HCT116 (cell line): ENCODE measurements around the gene DCK. TPM values are rescaled to one million over a fixed set of nuclear protein-coding genes. Genes with fewer than 3 reads are reported as not detected.
"Not testable (repeated sequence)": the region's sequence is repeated elsewhere in the genome, so short reads cannot be mapped to it uniquely, and the experiment has no call there.

ENCODE experiments used
- ATAC-seq: fragments of 200-7000 bp; cut with Tn5 transposase; 2 replicates; pipeline ENCODE4 v1.9.1; 2020; ENCODE audit warnings: mild to moderate bottlenecking, moderate library complexity
- BruUV-seq: library from RNA; stranded (reverse); fragments of 400-500 nt; replicated peaks from 2 replicates; lab custom pipeline; 2021; lab: Mats Ljungman, UMichigan
- CTCF ChIA-PET: fragments of 300-600 bp; sonication (Branson Sonifier 250); formaldehyde crosslinking; loops from one replicate; lab custom pipeline; 2021; ENCODE audit warnings: antibody characterized with exemption; lab: Charles Lee
- POLR2A ChIA-PET: fragments of 300-600, 350-600 bp; sonication (Branson Sonifier 250); formaldehyde crosslinking; loops from one replicate; lab custom pipeline; 2021; ENCODE audit warnings: antibody characterized with exemption; lab: Charles Lee
- RAD21 ChIA-PET, 2 experiments: fragments of 300-600 bp; sonication (Branson Sonifier 250); formaldehyde crosslinking; loops; one replicate each; lab custom pipeline; 2023; ENCODE audit warnings: low total read pairs in 2 of 2; ENCODE audit not compliant: uncharacterized antibody in 2 of 2, unreplicated experiment in 2 of 2, low non-redundant PET in 1 of 2; lab: Charles Lee
- DNase-seq: peaks from one replicate; pipeline ENCODE4 v3.0.0-alpha.2; 2010; ENCODE audit warnings: low read depth, low spot score
- H2AFZ ChIP-seq: fragments of 200-600 bp; shearing (Covaris generic), sonication (generic); 2 replicates; pipeline ENCODE4 v1.6.1; 2017; ENCODE audit warnings: low read depth, mixed run types, mixed read lengths, antibody characterized with exemption, low read length; ENCODE audit not compliant: poor library complexity, severe bottlenecking
- H3K27ac ChIP-seq: 2 replicates; pipeline ENCODE4 v1.5.1; 2012; ENCODE audit warnings: low read depth, low read length
- H3K27me3 ChIP-seq: fragments of 200-600 bp; sonication (generic); 2 replicates; pipeline ENCODE4 v1.6.1; 2016; ENCODE audit warnings: mixed run types, low read length, mixed read lengths; ENCODE audit not compliant: insufficient read depth
- H3K36me3 ChIP-seq, 2 experiments: fragments of 200-500 bp in 1 of 2; fragments of 200-600 bp in 1 of 2; sonication (Bioruptor generic) in 1 of 2; sonication (generic) in 1 of 2; 2 replicates each; pipeline versions ENCODE4 v1.5.1 to v1.6.1; 2014 to 2016; ENCODE audit warnings: low read length in 2 of 2, inconsistent platforms in 1 of 2, mixed read lengths in 1 of 2, mixed run types in 1 of 2; ENCODE audit not compliant: insufficient read depth in 2 of 2, control insufficient read depth in 1 of 2
- H3K4me1 ChIP-seq, 2 experiments: fragments of 200-600 bp in 1 of 2; sonication (generic) in 1 of 2; 2 replicates each; pipeline versions ENCODE4 v1.5.1 to v1.6.1; 2012 to 2017; ENCODE audit warnings: low read length in 2 of 2, inconsistent platforms in 1 of 2, mild to moderate bottlenecking in 1 of 2, mixed read lengths in 1 of 2, mixed run types in 1 of 2, moderate library complexity in 1 of 2; ENCODE audit not compliant: insufficient read depth in 2 of 2, control insufficient read depth in 1 of 2
- H3K4me2 ChIP-seq: fragments of 200-600 bp; sonication (generic); 2 replicates; pipeline ENCODE4 v1.6.1; 2017; ENCODE audit warnings: mixed run types, low read length, mixed read lengths
- H3K4me3 ChIP-seq, 2 experiments: fragments of 200-600 bp in 1 of 2; sonication (generic) in 1 of 2; replicated peaks in 1 of 2; 2 replicates each; pipeline ENCODE4 v1.5.1; 2011 to 2016; ENCODE audit warnings: low read length in 2 of 2, control low read depth in 1 of 2, low read depth in 1 of 2, mild to moderate bottlenecking in 1 of 2, mixed read lengths in 1 of 2, mixed run types in 1 of 2
- H3K79me2 ChIP-seq: fragments of 200-600 bp; sonication (generic); 2 replicates; pipeline ENCODE4 v1.6.1; 2017; ENCODE audit warnings: mild to moderate bottlenecking, mixed run types, low read length, moderate library complexity, mixed read lengths; ENCODE audit not compliant: insufficient read depth
- H3K9ac ChIP-seq: fragments of 200-600 bp; sonication (generic); 2 replicates; pipeline ENCODE4 v1.6.1; 2016; ENCODE audit warnings: low read length, mixed read lengths
- H3K9me2 ChIP-seq: fragments of 200-600 bp; sonication (generic), shearing (Covaris generic); 2 replicates; pipeline ENCODE4 v1.6.1; 2017; ENCODE audit warnings: mixed run types, mild to moderate bottlenecking, moderate library complexity; ENCODE audit not compliant: insufficient read depth
- H3K9me3 ChIP-seq, 2 experiments: fragments of 200-500 bp in 1 of 2; fragments of 200-600 bp in 1 of 2; sonication (Bioruptor generic) in 1 of 2; sonication (generic) in 1 of 2; 2 replicates each; pipeline ENCODE4 v1.6.1; 2014 to 2017; ENCODE audit warnings: low read length in 2 of 2, mixed read lengths in 2 of 2, inconsistent platforms in 1 of 2, low read depth in 1 of 2, mild to moderate bottlenecking in 1 of 2, mixed run types in 1 of 2, moderate library complexity in 1 of 2; ENCODE audit not compliant: control insufficient read depth in 1 of 2, insufficient read depth in 1 of 2
- H4K20me1 ChIP-seq: fragments of 200-600 bp; sonication (generic), shearing (Covaris generic); 2 replicates; pipeline ENCODE4 v1.6.1; 2017; ENCODE audit warnings: mixed run types, mild to moderate bottlenecking, moderate library complexity; ENCODE audit not compliant: insufficient read depth
- CEBPB ChIP-seq: IDR thresholded peaks from 2 replicates; pipeline ENCODE4 v1.6.1; 2012; ENCODE audit warnings: low read depth
- EGR1 ChIP-seq: IDR thresholded peaks from 2 replicates; pipeline ENCODE4 v1.6.1; 2012; ENCODE audit warnings: low read depth
- ELF1 ChIP-seq: IDR thresholded peaks from 2 replicates; pipeline ENCODE4 v1.6.1; 2012; ENCODE audit warnings: low read depth, borderline replicate concordance
- FOSL1 ChIP-seq: IDR thresholded peaks from 2 replicates; pipeline ENCODE4 v1.6.1; 2012; ENCODE audit warnings: low read depth
- RAD21 ChIP-seq: IDR thresholded peaks from 2 replicates; pipeline ENCODE4 v1.6.1; 2012; ENCODE audit warnings: low read depth, mild to moderate bottlenecking
- SIN3A ChIP-seq: IDR thresholded peaks from 2 replicates; pipeline ENCODE4 v1.6.1; 2012; ENCODE audit warnings: low read depth
- TCF7L2 ChIP-seq: IDR thresholded peaks from 2 replicates; pipeline ENCODE4 v1.7.0; 2011; ENCODE audit warnings: borderline replicate concordance, inconsistent platforms; ENCODE audit not compliant: insufficient read depth, insufficient read length; ENCODE audit errors: extremely low read depth
- YY1 ChIP-seq: IDR thresholded peaks from 2 replicates; pipeline ENCODE4 v1.6.1; 2011; ENCODE audit warnings: low read length, low read depth, moderate library complexity, mild to moderate bottlenecking; ENCODE audit not compliant: insufficient replicate concordance; ENCODE audit errors: extremely low read depth
- ZFX ChIP-seq: fragments of 450-650 bp; IDR thresholded peaks from 2 replicates; pipeline ENCODE4 v1.6.1; 2017
- intact Hi-C: fragments of 100-400 bp; cut with micrococcal nuclease; formaldehyde crosslinking; loops from 2 replicates; pipeline ENCODE4 v1.10.0; 2022
- total RNA-seq: library from RNA; stranded (reverse); gene quantifications from one replicate; pipeline ENCODE4 v1.2.1, GENCODE V29; 2021; ENCODE audit not compliant: unreplicated experiment

The DCK gene
- total RNA-seq, 1 experiment from 2014 or later: 23.0 TPM

DNA sequence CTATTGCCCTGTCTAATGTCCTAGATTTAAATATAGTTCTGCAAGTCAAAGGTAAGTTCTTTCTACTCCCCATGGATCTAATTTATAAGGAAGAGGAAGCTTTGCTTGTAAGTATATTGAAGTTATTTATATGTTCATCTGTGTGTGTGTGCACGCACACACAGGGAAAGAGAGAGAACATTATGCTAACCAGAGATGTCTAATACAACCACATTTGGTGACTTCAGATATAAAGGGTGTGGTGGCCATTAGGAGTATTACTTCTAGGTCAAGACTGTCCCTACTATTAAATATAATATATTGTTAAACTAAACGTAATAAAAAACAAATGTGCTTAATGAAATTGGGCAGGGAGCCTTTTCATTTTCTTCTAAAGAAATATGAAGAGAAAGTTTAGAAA lies 4.1 kb downstream of the DCK start:
- ATAC-seq (no peak), DNase-seq (no peak)
- Histone ChIP-seq H3K9me3 (no peaks in the 10 kb centered on the region), H2AFZ (no peak overlapping the region), H3K36me3 (peaks cover 2 to 13% of the 10 kb centered on the region in 2 experiments; a peak in 1 of 4 replicates), H3K79me2 (peaks cover 69% of the 10 kb centered on the region), H3K4me3 (no peak overlapping the region), H3K9me2 (no peaks in the 10 kb centered on the region), H3K4me1 (peaks cover 0 to 15% of the 10 kb centered on the region in 2 experiments; a peak in 3 of 4 replicates), H3K4me2 (no peak overlapping the region)
- BruUV-seq: no TSS peak
- CTCF ChIA-PET: interaction anchor here (0.7 to 2.7 kb wide), 2 partner anchors 12 to 28 kb away, joined by 3 to 8 read pairs; no protein-coding TSS in a partner anchor
- intact Hi-C loops: loop anchor here (10.0 kb wide), 1 partner anchor 313 kb away; the partner anchor contains the start of gene UTP3
- TF ChIP-seq SIN3A (no peak), CEBPB (no peak), RAD21 (no peak), EGR1 (no peak), YY1 (no peak), FOSL1 (no peak), ELF1 (no peak), ZFX (no peak), TCF7L2 (no peak)
- TF ChIP-seq, all 23 proteins: peak for 0
- Histone ChIP-seq H3K27me3 (no peaks in the 10 kb centered on the region), H3K9ac (no peak overlapping the region), H3K27ac (no peak overlapping the region), H4K20me1 (no peaks in the 10 kb centered on the region)
- ChIA-PET POLR2A (no interaction called here), RAD21 (no interaction called here)

- RAD21 ChIA-PET, H4K20me1 ChIP-seq, H3K9ac ChIP-seq, H3K27me3 ChIP-seq, POLR2A ChIA-PET, H3K4me3 ChIP-seq, H3K4me2 ChIP-seq, CTCF ChIA-PET, ATAC-seq, H3K27ac ChIP-seq, H3K4me1 ChIP-seq, H2AFZ ChIP-seq, H3K9me2 ChIP-seq, BruUV-seq, DNase-seq, H3K9me3 ChIP-seq: not testable (repeated sequence)
- H3K36me3 ChIP-seq: peaks cover 2 to 13% of the 10 kb centered on the region in 2 experiments; a peak in 1 of 4 replicates
- intact Hi-C loops: loop anchor here (10.0 kb wide), 1 partner anchor 315 kb away; the partner anchor contains the start of gene UTP3
- peaks cover 64% of the 10 kb centered on the region for H3K79me2 ChIP-seq
These were observed 6.2 kb downstream of the DCK start for GRCh38 chr4:70999639-71000038.

GRCh38 chr4:71001363-71001762 lies 7.9 kb downstream of the DCK start:
- H3K36me3 ChIP-seq: peaks cover 2 to 13% of the 10 kb centered on the region in 2 experiments; a peak in 1 of 4 replicates
- H4K20me1 ChIP-seq, H3K27ac ChIP-seq, H3K9me2 ChIP-seq, H3K4me3 ChIP-seq, H3K4me1 ChIP-seq, H3K9me3 ChIP-seq, BruUV-seq, RAD21 ChIA-PET, ATAC-seq, H3K4me2 ChIP-seq, H3K27me3 ChIP-seq, H3K9ac ChIP-seq, POLR2A ChIA-PET, intact Hi-C loops, DNase-seq, H2AFZ ChIP-seq: not testable (repeated sequence)
- CTCF ChIA-PET: interaction anchor here (1.5 kb wide), 1 partner anchor 8 kb away, joined by 4 read pairs; no protein-coding TSS in a partner anchor
- H3K79me2 ChIP-seq: peaks cover 51% of the 10 kb centered on the region
